A549 (cell line): ENCODE data around the gene OBSCN. TPM values are rescaled to one million over a fixed set of nuclear protein-coding genes. Genes with fewer than 3 reads are reported as not detected.

Experiments used
- ATAC-seq, 2 experiments: fragments of 200-7000 bp in 1 of 2; fragments of >200 bp in 1 of 2; cut with Nextera tagmentation in 1 of 2; cut with Tn5 transposase in 1 of 2; 3 replicates each; pipeline versions ENCODE4 v1.8.0 to v1.9.1; 2018 to 2020; ENCODE audit warnings: mild to moderate bottlenecking in 1 of 2, moderate library complexity in 1 of 2
- CTCF ChIA-PET: fragments of 300-600 bp; sonication (Branson Sonifier 250); formaldehyde crosslinking; extraction: SDS; loops from one replicate; lab custom pipeline; 2021; ENCODE audit warnings: antibody characterized with exemption, inconsistent platforms; lab: Yijun Ruan, JAX
- POLR2A ChIA-PET: fragments of 350-600 bp; formaldehyde crosslinking; extraction: SDS; loops from one replicate; lab custom pipeline; 2021; ENCODE audit warnings: antibody characterized with exemption, inconsistent platforms; lab: Yijun Ruan, JAX
- DNase-seq, 2 experiments: peaks; one replicate each; pipeline versions ENCODE4 v3.0.0 to v3.0.0-alpha.2; 2011 to 2016; ENCODE audit warnings: low read depth in 1 of 2, low spot score in 1 of 2
- FAIRE-seq: peaks from 2 replicates; lab custom pipeline; 2011; peaks lifted over from hg19 to GRCh38; lab: Jason Lieb, UNC
- H3K27ac ChIP-seq, 2 experiments: fragments of >200 bp; sonication (Bioruptor Twin); formaldehyde crosslinking; 3 replicates each; pipeline ENCODE4 v1.5.1; 2016 to 2017
- H3K4me1 ChIP-seq: fragments of >200 bp; sonication (Bioruptor Twin); formaldehyde crosslinking; 3 replicates; pipeline ENCODE4 v1.6.1; 2016
- H3K4me2 ChIP-seq: fragments of >200 bp; sonication (Bioruptor Twin); formaldehyde crosslinking; 3 replicates; pipeline ENCODE4 v1.6.1; 2016
- H3K4me3 ChIP-seq: fragments of >200 bp; sonication (Bioruptor Twin); formaldehyde crosslinking; 3 replicates; pipeline ENCODE4 v1.5.1; 2016
- H3K9me3 ChIP-seq: fragments of >200 bp; sonication (Bioruptor Twin); formaldehyde crosslinking; 3 replicates; pipeline ENCODE4 v1.6.1; 2016
- CBX8 ChIP-seq: fragments of 200-600 bp; sonication (generic); IDR thresholded peaks from 2 replicates; pipeline ENCODE4 v1.6.1; 2016
- CEBPB ChIP-seq, 2 experiments: fragments of >200 bp in 1 of 2; sonication (Bioruptor Twin) in 1 of 2; formaldehyde crosslinking in 1 of 2; IDR thresholded peaks; 2 replicates each; pipeline ENCODE4 v1.6.1; 2012 to 2016
- CTCF ChIP-seq: fragments of >200 bp; sonication (Bioruptor Twin); formaldehyde crosslinking; IDR thresholded peaks from 3 replicates; pipeline ENCODE4 v1.5.1; 2016
- EHF ChIP-seq: fragments of 250-450 bp; sonication (Bioruptor Pico); IDR thresholded peaks from 2 replicates; pipeline ENCODE4 v1.5.0; 2020; ENCODE audit warnings: mild to moderate bottlenecking
- ESRRA ChIP-seq: fragments of 150-350 bp; IDR thresholded peaks from 2 replicates; pipeline ENCODE4 v1.6.1; 2014; ENCODE audit warnings: mild to moderate bottlenecking, low read length, borderline replicate concordance
- FOSL2 ChIP-seq, 2 experiments: fragments of 450-650 bp in 1 of 2; fragments of >200 bp in 1 of 2; sonication (Bioruptor Twin) in 1 of 2; formaldehyde crosslinking; IDR thresholded peaks; 2 replicates each; pipeline versions ENCODE4 v1.5.0 to v1.6.1; 2016 to 2020; ENCODE audit warnings: mild to moderate bottlenecking in 1 of 2, moderate library complexity in 1 of 2
- FOXS1 ChIP-seq: fragments of 250-450 bp; sonication (Bioruptor Pico); IDR thresholded peaks from 2 replicates; pipeline ENCODE4 v1.5.0; 2020; ENCODE audit warnings: mild to moderate bottlenecking, moderate library complexity
- HMGXB4 ChIP-seq: fragments of 250-450 bp; sonication (Bioruptor Pico); IDR thresholded peaks from 2 replicates; pipeline ENCODE4 v1.5.0; 2021; ENCODE audit warnings: mild to moderate bottlenecking, moderate library complexity, borderline replicate concordance
- HOXA7 ChIP-seq: fragments of 250-450 bp; sonication (Bioruptor Pico); IDR thresholded peaks from 2 replicates; pipeline ENCODE4 v1.5.0; 2020; ENCODE audit warnings: mild to moderate bottlenecking, moderate library complexity
- HOXB5 ChIP-seq: fragments of 250-450 bp; sonication (Bioruptor Pico); IDR thresholded peaks from 2 replicates; pipeline ENCODE4 v1.5.0; 2020; ENCODE audit warnings: mild to moderate bottlenecking, moderate library complexity
- JUN ChIP-seq, 2 experiments: fragments of >200 bp; sonication (Bioruptor Twin); formaldehyde crosslinking; IDR thresholded peaks; 2 replicates in 1 of 2; 3 replicates in 1 of 2; pipeline ENCODE4 v1.6.1; 2016 to 2017
- JUNB ChIP-seq: fragments of >200 bp; sonication (Bioruptor Twin); formaldehyde crosslinking; IDR thresholded peaks from 2 replicates; pipeline ENCODE4 v1.6.1; 2016
- MAZ ChIP-seq: fragments of 150-350 bp; IDR thresholded peaks from 2 replicates; pipeline ENCODE4 v1.6.1; 2014; ENCODE audit warnings: antibody characterized with exemption, low read depth, low read length, borderline replicate concordance
- MYC ChIP-seq: IDR thresholded peaks from 2 replicates; pipeline ENCODE4 v1.6.1; 2012; ENCODE audit warnings: mild to moderate bottlenecking, inconsistent platforms, low read length, improper control_type of control experiment, borderline replicate concordance
- NFE2L2 ChIP-seq: fragments of 150-350 bp; conservative IDR thresholded peaks from 2 replicates; pipeline ENCODE4 v1.6.1; 2014; ENCODE audit warnings: low read length
- PHF8 ChIP-seq: fragments of 200-600 bp; sonication (generic); IDR thresholded peaks from 2 replicates; pipeline ENCODE4 v1.6.1; 2016; ENCODE audit warnings: low read depth, mild to moderate bottlenecking, antibody characterized with exemption, moderate library complexity, borderline replicate concordance
- POLR2A ChIP-seq: IDR thresholded peaks from 2 replicates; pipeline ENCODE4 v1.6.1; 2012; ENCODE audit warnings: mild to moderate bottlenecking, low read length
- RARB ChIP-seq: fragments of 250-450 bp; sonication (Bioruptor Pico); IDR thresholded peaks from 2 replicates; pipeline ENCODE4 v1.8.0; 2021; ENCODE audit warnings: mild to moderate bottlenecking, moderate library complexity
- REST ChIP-seq: fragments of 200-600 bp; sonication (generic); IDR thresholded peaks from 2 replicates; pipeline ENCODE4 v1.6.1; 2016; ENCODE audit warnings: antibody characterized with exemption, mild to moderate bottlenecking, moderate library complexity
- RFX5 ChIP-seq: fragments of 450-650 bp; IDR thresholded peaks from 2 replicates; pipeline ENCODE4 v1.7.1; 2014; ENCODE audit warnings: antibody characterized with exemption, mild to moderate bottlenecking, moderate library complexity
- RNF2 ChIP-seq: fragments of 200-600 bp; sonication (generic); IDR thresholded peaks from 2 replicates; pipeline ENCODE4 v1.6.1; 2016; ENCODE audit warnings: low read depth, mild to moderate bottlenecking, antibody characterized with exemption, moderate library complexity, borderline replicate concordance
- TFCP2L1 ChIP-seq: fragments of 250-450 bp; sonication (Bioruptor Pico); IDR thresholded peaks from 2 replicates; pipeline ENCODE4 v1.5.0; 2021; ENCODE audit warnings: mild to moderate bottlenecking
- TP53 ChIP-seq: fragments of 250-450 bp; sonication (Bioruptor Pico); IDR thresholded peaks from 2 replicates; pipeline ENCODE4 v1.5.0; 2021; ENCODE audit warnings: mild to moderate bottlenecking, moderate library complexity
- ZC3H11A ChIP-seq: fragments of 450-650 bp; IDR thresholded peaks from 2 replicates; pipeline ENCODE4 v1.6.1; 2014; ENCODE audit warnings: antibody characterized with exemption, mild to moderate bottlenecking
- ZFP36 ChIP-seq: fragments of 450-650 bp; IDR thresholded peaks from 2 replicates; pipeline ENCODE4 v1.6.1; 2014; ENCODE audit warnings: borderline replicate concordance; ENCODE audit not compliant: partially characterized antibody
- WGBS: methylation state at CpG from one replicate; pipeline ENCODE4 v1.1.6; 2017; ENCODE audit errors: missing lambda C conversion rate; 5-methylcytosine and 5-hydroxymethylcytosine counted together
- polyA plus RNA-seq, 4 experiments: library from polyadenylated mRNA; depleted of rRNA in 3 of 4; stranded (reverse); fragments of >200 nt; fragmentation: RNase III in 1 of 4; extraction: RNeasy Plus Mini Kit Qiagen cat#74134 plus additional on column Dnase treatment in 1 of 4; gene quantifications; 2 replicates in 3 of 4; 3 replicates in 1 of 4; pipeline ENCODE4 v1.2.3, GENCODE V29; 2011 to 2017

OBSCN gene
- polyA plus RNA-seq, 2 of the 4 experiments (the other 2 are of a cell fraction) = 3.1 to 6.8 TPM

- FAIRE-seq (no peak), DNase-seq (no peak), ATAC-seq (no peak)
- Histone ChIP-seq H3K27ac (no peak overlapping the region), H3K9me3 (peaks cover 20% of the 10 kb centered on the region), H3K4me1 (no peaks in the 10 kb centered on the region), H3K4me3 (no peak overlapping the region), H3K4me2 (no peak overlapping the region)
- ChIA-PET POLR2A (no interaction called here), CTCF (no interaction called here)
- TF ChIP-seq ESRRA = no peak
- no peak for TF ChIP-seq CTCF
- no peak for TF ChIP-seq FOXS1 (CRISPR knock-in tag)
- no peak for TF ChIP-seq HMGXB4 (CRISPR knock-in tag)
- no peak for TF ChIP-seq EHF (CRISPR knock-in tag)
- TF ChIP-seq RARB (CRISPR knock-in tag) = no peak
- TF ChIP-seq MYC = no peak
- no peak for TF ChIP-seq ZC3H11A
- no peak for TF ChIP-seq RNF2
- TF ChIP-seq PHF8 = no peak
- no peak for TF ChIP-seq HOXB5 (CRISPR knock-in tag)
- TF ChIP-seq JUNB = no peak
- no peak for TF ChIP-seq POLR2A
- no peak for TF ChIP-seq TP53 (CRISPR knock-in tag)
- no peak for TF ChIP-seq REST
- no peak for TF ChIP-seq CEBPB (IDR thresholded peaks at IDR 0.05)
- TF ChIP-seq FOSL2 (IDR thresholded peaks at IDR 0.05) = no peak
- TF ChIP-seq FOSL2 (CRISPR knock-in tag; IDR thresholded peaks at IDR 0.05) = no peak
- TF ChIP-seq RFX5 = no peak
- TF ChIP-seq NFE2L2 = no peak
- 87% methylated on average over 7 of the region's 9 CpGs for WGBS
These were observed 51.6 kb downstream of the OBSCN start for GRCh38 chr1:228259368-228259894.

- 46% methylated on average over 3 of the region's 3 CpGs for WGBS
- TF ChIP-seq ZFP36 = no peak
- TF ChIP-seq TFCP2L1 = no peak
- no peak for TF ChIP-seq CTCF
- TF ChIP-seq MAZ = no peak
- TF ChIP-seq PHF8 = no peak
- no peak for TF ChIP-seq HOXA7
- TF ChIP-seq CBX8 = no peak
- no peak for TF ChIP-seq REST
- no peak for TF ChIP-seq JUN (IDR thresholded peaks at IDR 0.05)
These were observed 52.1 kb downstream of the OBSCN start for GRCh38 chr1:228259951-228260350.

More at GRCh38 chr1:228259951-228260350, 52.1 kb downstream of the OBSCN start:
- Histone ChIP-seq H3K4me2 (no peak overlapping the region), H3K4me3 (no peak overlapping the region), H3K27ac (no peak overlapping the region), H3K4me1 (no peaks in the 10 kb centered on the region), H3K9me3 (peaks cover 20% of the 10 kb centered on the region)
- DNase-seq (no peak), FAIRE-seq (no peak), ATAC-seq (no peak)
- CTCF ChIA-PET = no interaction called here
- POLR2A ChIA-PET = no interaction called here
